ENCODE results near the gene KIAA1217.
"Not testable (repeated sequence)": the region's sequence is repeated elsewhere in the genome, so short reads cannot be mapped to it uniquely, and the experiment has no call there.

The KIAA1217 gene

DNA sequence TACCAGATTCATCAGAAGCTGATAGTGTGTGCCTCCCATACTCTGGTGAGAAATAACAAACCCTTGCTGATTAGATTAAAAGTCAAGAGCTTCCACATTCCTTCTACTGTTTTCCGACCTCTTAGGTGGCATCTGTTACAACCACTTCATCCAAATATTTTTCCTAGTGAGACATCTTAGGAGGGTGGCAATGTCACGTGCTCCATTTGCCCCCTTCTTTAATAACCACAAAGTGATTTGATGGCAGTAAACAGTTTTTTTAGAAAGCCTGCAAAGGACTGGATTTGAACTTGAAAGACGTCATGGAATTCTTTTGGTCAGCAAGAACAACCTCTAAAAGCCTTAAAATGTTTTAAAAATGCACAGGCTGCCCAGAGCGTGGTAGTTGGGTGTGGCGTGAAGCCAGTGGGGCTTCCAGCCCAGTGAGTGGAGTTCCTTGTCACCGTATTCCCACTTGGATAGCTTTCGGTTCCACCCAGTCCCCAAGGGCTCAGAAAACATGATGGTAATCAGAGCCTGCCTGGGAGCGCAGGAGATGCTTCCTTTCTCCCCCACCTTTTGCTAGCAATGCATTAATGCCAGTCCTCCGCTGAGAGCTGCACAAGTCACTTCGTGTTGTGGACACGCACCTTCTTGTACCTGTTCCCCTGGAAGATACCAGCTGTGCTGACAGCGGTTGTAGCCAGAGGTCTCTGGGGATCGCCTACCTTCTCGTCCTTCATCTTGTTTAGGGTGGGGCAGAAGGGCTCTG is 256.4 kb downstream of the KIAA1217 start:
- DNase-seq (ENCODE audit: low read depth in 2 of 2): no peak

GRCh38 chr10:24465891-24466818 is 257.2 kb downstream of the KIAA1217 start:
- DNase-seq (ENCODE audit: low read depth in 2 of 2): peak; percentile 10 to 48

DNA sequence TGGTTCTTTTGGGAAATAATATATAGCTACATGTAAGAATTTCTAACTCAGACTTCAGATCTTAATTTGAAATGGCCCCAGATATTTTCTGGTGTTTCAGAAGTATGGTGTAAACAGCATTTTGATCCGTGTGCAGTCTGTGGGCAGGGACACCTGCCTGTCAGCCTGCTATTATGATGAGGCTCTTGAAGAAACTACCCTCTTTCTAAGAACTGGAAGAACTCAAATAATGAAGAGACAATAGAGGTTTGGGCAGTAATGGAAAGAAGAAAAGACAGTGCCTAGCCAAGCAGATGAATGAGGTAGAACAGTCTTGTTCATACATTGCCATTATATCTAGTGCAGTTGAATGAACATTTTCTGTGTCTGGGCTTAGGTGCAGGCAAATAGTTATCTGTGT is 258.2 kb downstream of the KIAA1217 start:
- DNase-seq (ENCODE audit: low read depth in 2 of 2): no peak

GRCh38 chr10:24467605-24468004 is 258.7 kb downstream of the KIAA1217 start:
- DNase-seq (ENCODE audit: low read depth in 2 of 2): no peak

GRCh38 chr10:24468281-24468751 is 259.4 kb downstream of the KIAA1217 start:
- DNase-seq (ENCODE audit: low read depth in 2 of 2): no peak

- DNase-seq (ENCODE audit: low read depth in 2 of 2): no peak
These were observed 261.1 kb downstream of the KIAA1217 start for GRCh38 chr10:24469993-24470392.

GRCh38 chr10:24475598-24475997 is 266.7 kb downstream of the KIAA1217 start:
- DNase-seq (ENCODE audit: low read depth in 2 of 2): no peak

DNA sequence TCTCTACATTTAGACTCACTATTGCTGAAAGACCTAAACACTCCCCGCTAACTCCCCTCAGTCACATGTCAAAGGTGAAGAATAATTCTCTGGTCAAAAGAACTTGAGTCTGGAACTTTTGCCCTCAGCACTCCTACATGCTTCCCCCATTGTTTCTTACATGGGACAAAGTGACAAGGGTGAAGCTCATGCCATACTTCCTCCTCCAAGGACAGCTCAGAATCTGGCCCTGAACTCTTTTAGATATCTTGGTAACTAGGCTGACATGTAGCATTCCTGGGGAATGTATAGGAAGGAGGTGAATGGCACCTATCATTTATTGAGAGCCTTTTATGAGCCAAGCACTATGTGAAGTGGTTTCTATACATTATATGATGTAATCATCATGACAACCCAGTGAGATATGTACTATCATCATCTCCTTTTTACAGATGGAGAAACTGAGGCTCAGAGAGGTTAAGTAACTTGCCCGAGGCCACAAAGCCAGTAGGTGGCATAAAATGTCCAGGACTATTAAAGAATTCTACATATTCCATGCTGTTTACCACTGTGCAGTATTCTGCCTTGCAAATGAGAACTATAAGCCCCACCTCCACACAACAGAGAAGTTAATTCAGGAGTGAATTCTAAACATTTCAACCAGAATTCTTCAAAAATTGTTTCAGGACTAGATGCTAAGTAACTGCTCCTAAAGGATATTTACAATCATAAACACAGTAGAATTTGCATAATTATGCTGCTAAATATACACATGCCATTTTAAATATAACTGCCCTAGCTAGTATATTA is 268.2 kb downstream of the KIAA1217 start:
- DNase-seq (ENCODE audit: low read depth in 2 of 2): no peak

DNA sequence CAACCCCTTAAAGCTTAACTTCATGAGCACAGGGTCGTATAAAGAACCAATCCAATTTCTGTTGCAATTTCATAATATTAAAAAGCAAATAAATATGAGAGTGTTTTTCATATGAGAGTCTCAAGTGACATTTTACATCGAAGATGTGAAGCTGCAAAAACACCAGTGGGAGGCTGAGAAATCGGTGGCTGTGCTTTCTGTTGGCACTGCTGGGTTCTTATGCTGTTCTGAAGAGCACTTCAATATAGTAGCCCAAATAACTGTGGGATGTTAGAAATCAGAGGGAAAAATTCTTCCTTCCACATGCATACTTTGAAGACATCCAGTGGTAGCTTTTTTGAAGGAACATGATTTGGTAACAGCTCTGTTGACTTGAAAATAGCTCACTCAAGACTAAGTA is 269.0 kb downstream of the KIAA1217 start:
- DNase-seq (ENCODE audit: low read depth in 2 of 2): no peak

DNA sequence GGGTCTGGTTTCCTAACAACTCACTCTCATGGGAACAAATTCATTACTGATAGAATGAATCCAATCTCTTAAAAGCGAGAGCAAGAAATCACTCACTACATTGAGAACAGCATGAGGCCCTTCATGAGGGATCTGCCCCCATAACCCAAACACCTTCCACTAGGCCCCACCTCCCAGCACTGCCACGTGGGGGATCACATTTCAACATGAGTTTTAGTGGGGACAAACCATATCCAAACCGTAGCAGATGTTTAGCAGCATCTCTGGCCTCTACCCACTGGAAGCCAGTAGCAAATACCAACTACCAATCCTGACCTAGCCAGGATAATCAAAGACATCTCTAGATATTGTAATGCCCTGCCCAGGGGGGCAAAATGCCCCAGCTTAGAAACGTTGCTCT is 270.9 kb downstream of the KIAA1217 start:
- no peak for DNase-seq (ENCODE audit: low read depth in 2 of 2)

- DNase-seq (ENCODE audit: low read depth in 2 of 2): no peak
These were observed 271.5 kb downstream of the KIAA1217 start for GRCh38 chr10:24480447-24480846.

DNA sequence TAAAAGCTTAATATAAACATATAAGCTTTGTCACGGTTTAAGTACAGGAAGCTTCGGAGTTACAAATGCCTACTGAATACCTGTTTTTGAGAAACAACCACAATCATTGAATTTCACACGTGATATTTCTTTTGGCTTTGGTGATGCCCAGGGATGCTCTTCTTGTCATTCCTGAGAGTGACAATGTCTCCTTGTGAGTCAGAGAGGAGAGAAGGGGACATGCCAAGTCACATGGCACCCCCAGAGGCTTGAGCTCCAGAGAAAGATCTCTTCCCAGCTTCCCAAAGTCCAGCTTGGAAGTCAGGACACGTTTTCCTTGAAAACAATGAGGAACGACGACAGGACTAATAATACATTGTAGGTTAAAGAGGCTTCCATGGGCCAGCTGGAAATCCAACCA is 272.3 kb downstream of the KIAA1217 start:
- no peak for DNase-seq (ENCODE audit: low read depth in 2 of 2)

DNA sequence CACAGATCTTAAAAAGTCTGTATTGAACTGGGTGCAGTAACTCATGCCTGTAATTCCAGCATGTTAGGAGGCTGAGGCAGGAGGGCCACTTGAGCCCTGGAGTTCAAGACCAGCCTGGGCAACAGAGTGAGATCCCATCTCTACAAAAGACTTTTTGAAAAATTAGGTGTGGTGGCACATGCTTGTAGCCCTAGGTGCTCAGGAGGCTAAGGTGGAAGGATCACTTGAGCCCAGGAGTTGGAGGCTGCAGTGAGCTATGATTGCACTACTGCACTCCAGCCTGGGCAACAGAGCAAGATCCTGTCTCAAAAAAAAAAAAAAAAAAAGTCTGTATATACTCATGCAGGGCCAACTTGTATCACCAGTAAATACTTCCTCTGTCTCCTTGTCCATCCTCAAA is 273.8 kb downstream of the KIAA1217 start:
- DNase-seq (ENCODE audit: low read depth in 2 of 2): not testable (repeated sequence)

DNA sequence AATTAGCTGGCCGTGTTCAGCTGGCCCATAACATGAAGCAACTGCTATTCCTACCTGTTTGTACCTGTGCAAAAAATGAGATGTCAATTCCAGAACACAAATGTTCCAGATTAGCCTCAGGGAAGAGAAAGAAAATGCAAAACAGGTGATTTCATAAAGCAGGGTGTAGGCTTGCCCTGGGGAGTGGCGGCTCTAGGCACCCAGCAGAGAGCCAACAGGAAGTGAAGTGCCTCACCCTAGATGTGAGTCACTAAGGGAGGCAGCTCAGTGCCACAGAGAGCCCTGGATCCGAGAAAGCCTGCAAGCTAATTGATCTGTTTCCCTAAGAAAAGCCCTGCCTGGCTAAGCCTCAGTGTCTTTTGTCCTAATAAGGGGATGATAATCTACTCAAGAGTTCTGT is 274.8 kb downstream of the KIAA1217 start:
- DNase-seq (ENCODE audit: low read depth in 2 of 2): no peak

GRCh38 chr10:24484771-24485170 is 275.8 kb downstream of the KIAA1217 start:
- no peak for DNase-seq (ENCODE audit: low read depth in 2 of 2)

- DNase-seq (ENCODE audit: low read depth in 2 of 2): no peak
These were observed 276.4 kb downstream of the KIAA1217 start for GRCh38 chr10:24485304-24485703.

DNA sequence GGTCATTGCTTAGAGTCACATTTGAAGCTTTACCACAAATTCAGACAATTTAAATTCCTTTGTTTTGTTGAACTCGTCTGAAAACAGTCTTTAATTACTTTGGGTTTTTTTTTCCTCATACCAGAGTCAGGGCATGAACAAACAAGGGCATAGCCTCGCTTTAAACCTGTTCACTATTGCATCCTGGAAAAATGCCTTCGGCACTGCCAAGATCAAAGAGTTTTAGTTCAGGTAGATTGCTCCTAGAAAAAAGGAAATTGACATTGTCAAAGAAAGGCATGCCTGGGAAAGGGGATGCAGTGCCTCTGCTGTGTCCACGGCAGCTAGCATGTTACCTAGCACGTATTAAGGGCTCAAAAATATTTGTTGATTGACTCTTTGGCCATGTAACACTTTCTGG is 279.7 kb downstream of the KIAA1217 start:
- no peak for DNase-seq (ENCODE audit: low read depth in 2 of 2)

DNA sequence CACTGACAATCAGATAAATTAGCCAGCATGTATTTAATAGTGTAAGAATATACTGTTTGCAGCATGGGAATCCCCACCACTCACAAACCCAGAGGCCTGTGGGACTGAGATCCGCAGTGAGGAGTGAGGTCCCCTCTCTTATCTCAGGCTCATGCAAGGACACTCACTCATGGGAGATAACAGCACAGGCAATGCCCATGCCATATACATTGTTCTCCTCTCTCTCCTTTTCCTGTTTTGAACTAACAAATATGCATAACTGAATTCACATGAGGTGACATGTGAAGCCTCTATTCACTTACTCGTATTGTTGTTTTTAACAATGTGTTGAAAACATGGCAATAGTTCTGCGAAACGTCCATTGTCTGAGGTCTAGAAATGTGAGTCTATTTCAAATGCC is 284.2 kb downstream of the KIAA1217 start:
- no peak for DNase-seq (ENCODE audit: low read depth in 2 of 2)

DNA sequence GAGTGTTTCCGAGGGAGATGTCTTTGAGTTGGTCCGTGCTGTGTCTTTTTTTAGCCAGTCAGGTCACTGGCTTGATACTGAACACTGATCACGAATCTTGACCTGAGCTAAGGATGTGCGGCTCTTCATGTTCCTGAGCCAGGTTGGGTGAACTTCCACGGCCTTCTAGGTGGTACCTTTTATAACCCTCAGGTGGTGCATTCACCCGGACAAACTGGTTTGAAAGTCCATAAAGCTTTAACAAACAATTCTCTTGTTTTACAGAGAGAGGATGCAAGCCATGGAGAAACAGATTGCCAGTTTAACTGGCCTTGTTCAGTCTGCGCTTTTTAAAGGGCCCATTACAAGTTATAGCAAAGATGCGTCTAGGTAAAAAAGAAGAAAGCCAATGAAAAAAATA is 285.3 kb downstream of the KIAA1217 start:
- no peak for DNase-seq (ENCODE audit: low read depth in 2 of 2)

DNA sequence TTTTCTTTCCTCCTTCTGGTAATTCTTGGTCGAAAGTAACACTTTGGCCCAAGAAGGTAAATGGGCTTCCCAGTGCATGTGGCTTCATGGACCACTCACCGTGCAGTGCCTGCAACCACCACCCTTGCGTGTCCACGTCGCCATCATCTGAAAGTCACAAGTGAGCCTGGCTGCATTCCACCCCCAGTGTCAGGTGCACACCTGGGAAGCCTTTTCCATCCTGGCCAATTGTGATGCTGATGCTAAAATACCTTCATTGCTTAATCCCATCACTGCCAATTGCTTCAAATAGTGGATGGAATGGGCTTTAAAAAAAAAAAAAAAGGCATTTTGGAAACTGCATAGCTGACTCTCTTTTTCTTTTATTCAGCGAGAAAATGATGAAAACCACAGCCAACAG is 285.8 kb downstream of the KIAA1217 start:
- no peak for DNase-seq (ENCODE audit: low read depth in 2 of 2)

DNA sequence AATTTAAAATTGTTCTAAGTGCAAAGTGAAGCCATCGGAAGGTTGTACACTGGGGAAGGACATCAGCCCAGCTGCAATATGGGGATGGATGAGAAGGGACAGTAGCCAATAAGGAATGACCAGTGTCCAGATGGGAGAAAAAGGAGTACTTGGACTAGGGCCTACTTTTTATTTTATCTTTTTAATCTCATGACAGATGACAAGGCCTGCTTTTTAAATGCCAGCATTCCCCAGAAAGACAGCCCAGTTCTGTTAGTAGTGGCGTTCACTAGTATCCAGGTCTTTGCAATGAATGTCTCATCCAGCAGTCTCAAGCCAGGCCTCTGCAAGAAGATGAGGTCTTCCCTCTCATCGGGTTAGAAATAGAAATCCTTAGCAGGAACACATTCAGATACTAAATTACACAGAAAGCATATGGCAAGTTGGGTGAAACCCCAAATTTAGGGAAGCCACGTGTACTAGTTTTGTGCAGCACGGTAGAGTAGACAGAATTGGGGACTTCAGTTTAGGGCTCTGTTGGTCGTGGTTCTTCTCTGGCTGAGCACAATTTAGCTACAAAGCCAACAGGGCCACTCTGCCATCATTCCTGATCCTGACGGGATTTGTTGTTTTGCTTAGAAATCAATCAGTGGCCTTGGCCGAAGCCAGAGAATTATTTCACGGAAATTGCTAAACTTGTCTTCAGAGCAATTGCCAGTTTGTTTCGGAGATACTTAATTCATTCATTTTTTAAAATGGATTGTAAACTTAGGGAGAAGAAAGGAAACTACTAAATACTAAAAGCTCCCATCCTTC is 286.9 kb downstream of the KIAA1217 start:
- no peak for DNase-seq (ENCODE audit: low read depth in 2 of 2)
